GM12878 (cell line): ENCODE results near the gene SYNPO.

Experiments
- BCL11A ChIP-seq: IDR thresholded peaks from 2 replicates; pipeline ENCODE4 v1.6.1; 2011; ENCODE audit warnings: low read depth, low read length
- CBFB ChIP-seq: IDR thresholded peaks from 2 replicates; pipeline ENCODE4 v1.6.1; 2016; ENCODE audit warnings: antibody characterized with exemption, low read depth
- CTCF ChIP-seq, 3 experiments: IDR thresholded peaks in 2 of 3; conservative IDR thresholded peaks in 1 of 3; 2 replicates each; pipeline ENCODE4 v1.5.1; 2011; ENCODE audit warnings: low read depth in 3 of 3, low read length in 3 of 3, mild to moderate bottlenecking in 3 of 3, control low read depth in 2 of 3, moderate library complexity in 2 of 3, inconsistent platforms in 1 of 3, mixed read lengths in 1 of 3; ENCODE audit not compliant: control insufficient read depth in 2 of 3, insufficient read depth in 1 of 3; ENCODE audit errors: extremely low read depth in 1 of 3
- EZH2 ChIP-seq: IDR thresholded peaks from 2 replicates; pipeline ENCODE4 v1.6.1; 2012; ENCODE audit warnings: low read depth, mild to moderate bottlenecking, control low read depth, inconsistent platforms, low read length, borderline replicate concordance; ENCODE audit not compliant: control insufficient read depth
- PRDM15 ChIP-seq: fragments of 450-650 bp; formaldehyde crosslinking; IDR thresholded peaks from 2 replicates; pipeline ENCODE4 v1.4.0; 2020; ENCODE audit warnings: mild to moderate bottlenecking, moderate library complexity
- RAD21 ChIP-seq: IDR thresholded peaks from 2 replicates; pipeline ENCODE4 v1.6.1; 2011; ENCODE audit warnings: mild to moderate bottlenecking, low read depth, low read length, moderate library complexity; ENCODE audit not compliant: insufficient read depth
- RAD51 ChIP-seq: fragments of 450-650 bp; IDR thresholded peaks from 2 replicates; pipeline ENCODE4 v1.6.1; 2016; ENCODE audit warnings: moderate library complexity, mild to moderate bottlenecking, inconsistent platforms
- RB1 ChIP-seq: fragments of 450-650 bp; formaldehyde crosslinking; IDR thresholded peaks from 2 replicates; pipeline ENCODE4 v1.6.1; 2017; ENCODE audit warnings: mild to moderate bottlenecking, borderline replicate concordance
- SMC3 ChIP-seq: IDR thresholded peaks from 2 replicates; pipeline ENCODE4 v1.6.1; 2011; ENCODE audit warnings: low read length, improper control_type of control experiment, borderline replicate concordance
- TCF12 ChIP-seq: IDR thresholded peaks from 2 replicates; pipeline ENCODE4 v1.6.1; 2011; ENCODE audit warnings: low read depth, mild to moderate bottlenecking, low read length
- TCF7 ChIP-seq: IDR thresholded peaks from 2 replicates; pipeline ENCODE4 v1.6.1; 2014; ENCODE audit warnings: antibody characterized with exemption, borderline replicate concordance

GRCh38 chr5:150700246-150700593 is 59.8 kb downstream of the SYNPO start:
- TF ChIP-seq CTCF (IDR thresholded peaks at IDR 0.05 in 2 of 3, conservative IDR thresholded peaks at IDR 0.05 in 1 of 3; ENCODE audit: control insufficient read depth in 2 of 3, extremely low read depth in 1 of 3, insufficient read depth in 1 of 3, low read depth in 3 of 3, low read length in 3 of 3) (no peak), EZH2 (no peak), TCF12 (no peak), TCF7 (no peak), CBFB (no peak), RB1 (no peak), BCL11A (no peak), SMC3 (no peak), RAD21 (no peak), RAD51 (no peak), PRDM15 (CRISPR knock-in tag) (no peak)
